SK-N-SH (cell line): Measurements from ENCODE around the gene CDH13. TPM values are rescaled to one million over a fixed set of nuclear protein-coding genes. Genes with fewer than 3 reads are reported as not detected.

Source experiments
- CTCF ChIA-PET: fragments of 300-600, 350-600 bp; formaldehyde crosslinking; extraction: SDS; loops from one replicate; lab custom pipeline; 2021; lab: Yijun Ruan, JAX
- POLR2A ChIA-PET: fragments of 350-600 bp; sonication (Branson Sonifier 250); formaldehyde crosslinking; extraction: SDS; loops from one replicate; lab custom pipeline; 2020; ENCODE audit warnings: antibody characterized with exemption, inconsistent platforms; lab: Yijun Ruan, JAX
- DNase-seq: peaks from one replicate; pipeline ENCODE4 v3.0.0; 2012
- H2AFZ ChIP-seq: fragments of 200-600 bp; sonication (generic); 2 replicates; pipeline ENCODE4 v1.8.1; 2016; ENCODE audit warnings: antibody characterized with exemption, mild to moderate bottlenecking, low read depth
- H3F3A ChIP-seq: fragments of 200-600 bp; sonication (generic); replicated peaks from 2 replicates; pipeline ENCODE3; 2016; ENCODE audit warnings: antibody characterized with exemption, mild to moderate bottlenecking; ENCODE audit not compliant: insufficient read depth
- H3K27ac ChIP-seq, 2 experiments: fragments of 200-500 bp in 1 of 2; fragments of 200-600 bp in 1 of 2; sonication (Bioruptor generic) in 1 of 2; sonication (generic), shearing (Covaris generic) in 1 of 2; 2 replicates each; pipeline versions ENCODE4 v1.5.1 to v1.6.1; 2014 to 2016; ENCODE audit warnings: low read depth in 2 of 2, inconsistent platforms in 1 of 2, low read length in 1 of 2, mild to moderate bottlenecking in 1 of 2, mixed read lengths in 1 of 2
- H3K27me3 ChIP-seq: fragments of 200-600 bp; sonication (generic), shearing (Covaris generic); 2 replicates; pipeline ENCODE4 v1.6.1; 2016; ENCODE audit warnings: mixed run types; ENCODE audit not compliant: insufficient read depth
- H3K36me3 ChIP-seq, 2 experiments: fragments of 200-500 bp in 1 of 2; fragments of 200-600 bp in 1 of 2; sonication (Bioruptor generic) in 1 of 2; sonication (generic) in 1 of 2; replicated peaks in 1 of 2; 2 replicates each; pipeline versions ENCODE3 to v1.5.1; 2014 to 2016; ENCODE audit warnings: low read length in 1 of 2, mild to moderate bottlenecking in 1 of 2; ENCODE audit not compliant: insufficient read depth in 2 of 2, control insufficient read depth in 1 of 2
- H3K4me1 ChIP-seq, 2 experiments: fragments of 200-500 bp in 1 of 2; fragments of 200-600 bp in 1 of 2; sonication (Bioruptor generic) in 1 of 2; sonication (generic), shearing (Covaris generic) in 1 of 2; 2 replicates each; pipeline versions ENCODE4 v1.5.1 to v1.6.1; 2014 to 2016; ENCODE audit warnings: low read depth in 1 of 2, low read length in 1 of 2, mixed run types in 1 of 2; ENCODE audit not compliant: insufficient read depth in 2 of 2, control insufficient read depth in 1 of 2
- H3K4me2 ChIP-seq: fragments of 200-600 bp; sonication (generic), shearing (Covaris generic); 2 replicates; pipeline ENCODE4 v1.6.1; 2017; ENCODE audit warnings: mixed run types
- H3K4me3 ChIP-seq, 2 experiments: fragments of 200-500 bp in 1 of 2; fragments of 200-600 bp in 1 of 2; sonication (Bioruptor generic) in 1 of 2; sonication (generic), shearing (Covaris generic) in 1 of 2; 2 replicates each; pipeline versions ENCODE4 v1.5.1 to v1.8.1; 2014 to 2016; ENCODE audit warnings: low read depth in 2 of 2, inconsistent platforms in 1 of 2, low read length in 1 of 2, mild to moderate bottlenecking in 1 of 2, mixed read lengths in 1 of 2, moderate library complexity in 1 of 2
- H3K79me2 ChIP-seq: fragments of 200-600 bp; sonication (generic); 2 replicates; pipeline ENCODE4 v1.8.1; 2017; ENCODE audit warnings: mild to moderate bottlenecking; ENCODE audit not compliant: insufficient read depth
- H3K9ac ChIP-seq: fragments of 200-600 bp; sonication (generic); 2 replicates; pipeline ENCODE4 v1.6.1; 2017; ENCODE audit warnings: mixed run types
- H3K9me2 ChIP-seq: fragments of 200-600 bp; sonication (generic); 2 replicates; pipeline ENCODE4 v1.6.1; 2017; ENCODE audit warnings: mixed run types
- H3K9me3 ChIP-seq: fragments of 200-600 bp; sonication (generic); 2 replicates; pipeline ENCODE4 v1.6.1; 2017; ENCODE audit warnings: mixed run types, mild to moderate bottlenecking, moderate library complexity
- H4K20me1 ChIP-seq: fragments of 200-600 bp; sonication (generic); 2 replicates; pipeline ENCODE4 v1.6.1; 2017; ENCODE audit warnings: mild to moderate bottlenecking, mixed run types; ENCODE audit not compliant: insufficient read depth
- CTCF ChIP-seq: fragments of 200-600 bp; sonication (generic); IDR thresholded peaks from 2 replicates; pipeline ENCODE4 v1.6.1; 2017; ENCODE audit warnings: antibody characterized with exemption, mild to moderate bottlenecking, moderate library complexity
- FOSL2 ChIP-seq: IDR thresholded peaks from 2 replicates; pipeline ENCODE4 v1.4.0; 2012; ENCODE audit warnings: low read depth, mild to moderate bottlenecking, moderate library complexity, borderline replicate concordance
- FOXJ3 ChIP-seq: sonication (generic); formaldehyde crosslinking; IDR thresholded peaks from 2 replicates; pipeline ENCODE4 v1.5.1; 2020; ENCODE audit warnings: mild to moderate bottlenecking, missing genetic modification reagents
- FOXM1 ChIP-seq: IDR thresholded peaks from 2 replicates; pipeline ENCODE4 v1.4.0; 2012; ENCODE audit warnings: low read depth, mild to moderate bottlenecking
- IRF3 ChIP-seq: fragments of 150-350 bp; IDR thresholded peaks from 2 replicates; pipeline ENCODE4 v1.6.1; 2016; ENCODE audit warnings: mild to moderate bottlenecking, low read depth, low read length
- MAX ChIP-seq: IDR thresholded peaks from 2 replicates; pipeline ENCODE4 v1.4.0; 2012; ENCODE audit warnings: low read depth
- MEF2A ChIP-seq: IDR thresholded peaks from 2 replicates; pipeline ENCODE4 v1.4.0; 2012; ENCODE audit warnings: low read depth, borderline replicate concordance
- MXI1 ChIP-seq: IDR thresholded peaks from 2 replicates; pipeline ENCODE4 v1.6.1; 2012; ENCODE audit warnings: mild to moderate bottlenecking, low read depth, low read length, improper control_type of control experiment
- NFIC ChIP-seq: IDR thresholded peaks from 2 replicates; pipeline ENCODE4 v1.4.0; 2012; ENCODE audit warnings: borderline replicate concordance
- PBX3 ChIP-seq: IDR thresholded peaks from 2 replicates; pipeline ENCODE4; 2012
- SIN3A ChIP-seq: IDR thresholded peaks from 2 replicates; pipeline ENCODE4 v1.6.1; 2012; ENCODE audit warnings: low read depth, mild to moderate bottlenecking, low read length, moderate library complexity, borderline replicate concordance
- SMC3 ChIP-seq: IDR thresholded peaks from 2 replicates; pipeline ENCODE4 v1.6.1; 2012; ENCODE audit warnings: low read depth, low read length, improper control_type of control experiment
- WGBS: methylation state at CpG from one replicate; pipeline ENCODE4 v1.1.6; 2017; ENCODE audit warnings: low lambda C conversion rate; 5-methylcytosine and 5-hydroxymethylcytosine counted together
- polyA plus RNA-seq, 3 experiments: library from polyadenylated mRNA; depleted of rRNA; stranded (reverse); fragments of >200 nt; gene quantifications; 2 replicates each; pipeline ENCODE4 v1.2.3, GENCODE V29; 2012

Gene CDH13
- polyA plus RNA-seq, 1 of the 3 experiments (the other 2 are of a cell fraction): 93.0 TPM

- no peak for TF ChIP-seq MXI1
- no peak for TF ChIP-seq FOSL2
- TF ChIP-seq SMC3: no peak
- TF ChIP-seq FOXM1: no peak
- TF ChIP-seq MAX: no peak
- TF ChIP-seq MEF2A: no peak
- no peak for TF ChIP-seq SIN3A
- TF ChIP-seq IRF3: no peak
- TF ChIP-seq, all 33 proteins: peak for 0
Observed at GRCh38 chr16:83397601-83398291, 771.0 kb downstream of the CDH13 start (continued).

GRCh38 chr16:83400234-83400633, 773.5 kb downstream of the CDH13 start:
- H3K27me3 ChIP-seq: no peaks in the 10 kb centered on the region
- 39% methylated on average over 4 of the region's 4 CpGs for WGBS
- H3K9me2 ChIP-seq: no peaks in the 10 kb centered on the region
- no peaks in the 10 kb centered on the region for H3K79me2 ChIP-seq
- no peaks in the 10 kb centered on the region for H4K20me1 ChIP-seq
- H3K27ac ChIP-seq: no peak overlapping the region
- DNase-seq: no peak
- POLR2A ChIA-PET: no interaction called here
- H3K36me3 ChIP-seq: no peaks in the 10 kb centered on the region
- no peak overlapping the region for H3K4me3 ChIP-seq
- H3K9me3 ChIP-seq: no peaks in the 10 kb centered on the region
- H3K4me1 ChIP-seq: 0 out of 4 replicates have a peak, but pooled peaks cover 0 to 5% of the 10 kb centered on the region in 2 experiments
- peaks cover 31% of the 10 kb centered on the region for H3F3A ChIP-seq
- no peak overlapping the region for H3K9ac ChIP-seq
- no peak overlapping the region for H2AFZ ChIP-seq
- no peak overlapping the region for H3K4me2 ChIP-seq
- CTCF ChIA-PET: no interaction called here
- TF ChIP-seq PBX3: no peak
- TF ChIP-seq FOXM1: no peak
- no peak for TF ChIP-seq FOXJ3 (CRISPR knock-in tag)
- TF ChIP-seq NFIC: no peak
- no peak for TF ChIP-seq SMC3
- TF ChIP-seq CTCF: peak; percentile 18; the same call in 1 of the 2 replicates
